GM19395 (cell line): ENCODE results near the gene GRK5.

Experiments used
- ATAC-seq: cut with Tn5 transposase; IDR thresholded peaks from one replicate; pipeline ENCODE4 v1.9.1; 2021; ENCODE audit warnings: mild to moderate bottlenecking, moderate library complexity; ENCODE audit not compliant: unreplicated experiment

Gene GRK5

DNA sequence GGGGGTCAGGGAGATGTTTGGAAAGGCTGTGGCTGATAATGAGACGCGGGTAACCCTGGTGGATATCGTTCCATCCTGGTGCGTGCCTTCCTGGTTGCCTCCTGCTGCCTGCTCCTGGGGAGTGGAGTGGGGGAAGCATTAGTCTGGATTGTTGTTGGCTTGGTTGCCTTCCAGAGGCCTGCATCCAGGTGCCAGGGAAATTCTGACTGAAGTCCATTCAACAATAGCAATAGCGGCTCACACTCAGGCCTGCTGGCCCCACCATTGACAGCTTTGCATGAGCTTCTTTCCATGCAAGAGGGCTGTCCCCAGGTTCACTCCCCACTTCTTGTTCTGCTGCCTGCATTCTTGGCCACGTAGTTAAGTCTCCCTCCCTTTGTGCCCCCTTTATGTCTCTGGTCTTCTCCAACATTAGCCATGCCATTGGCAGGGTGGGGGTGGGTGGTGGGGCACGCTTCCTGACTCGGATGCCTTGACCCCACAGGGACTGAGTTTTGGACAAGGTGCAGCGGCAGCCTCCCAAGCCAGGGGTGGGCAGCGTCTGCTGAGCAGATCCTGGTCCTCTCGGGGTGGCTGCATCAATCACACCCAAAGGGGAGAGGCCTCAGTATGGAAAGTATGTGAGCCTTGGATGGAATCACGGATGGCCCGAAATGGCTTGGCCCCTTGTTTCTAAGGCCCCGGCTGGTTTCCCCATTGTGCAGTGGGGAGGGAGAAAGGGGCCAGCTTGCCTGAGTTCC is 150.2 kb downstream of the GRK5 start:
- ATAC-seq = no peak

DNA sequence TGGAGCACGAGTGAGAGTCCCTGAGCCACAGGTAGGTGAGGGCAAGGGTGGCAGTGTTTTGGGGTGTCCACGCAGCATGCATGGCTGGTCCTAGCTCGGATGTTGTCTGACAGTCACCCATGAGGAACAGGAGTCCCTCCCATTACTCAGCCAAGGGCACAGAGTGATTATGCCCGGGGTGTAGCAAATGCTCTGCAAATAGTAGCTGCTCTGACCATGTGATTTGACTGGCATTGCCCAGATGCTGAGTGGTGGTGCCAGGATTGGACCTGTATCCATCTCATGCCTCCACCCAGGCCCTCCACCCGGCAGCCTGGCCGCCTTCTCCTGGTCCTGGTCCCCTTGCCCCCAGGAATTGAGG is 150.8 kb downstream of the GRK5 start:
- no peak for ATAC-seq

DNA sequence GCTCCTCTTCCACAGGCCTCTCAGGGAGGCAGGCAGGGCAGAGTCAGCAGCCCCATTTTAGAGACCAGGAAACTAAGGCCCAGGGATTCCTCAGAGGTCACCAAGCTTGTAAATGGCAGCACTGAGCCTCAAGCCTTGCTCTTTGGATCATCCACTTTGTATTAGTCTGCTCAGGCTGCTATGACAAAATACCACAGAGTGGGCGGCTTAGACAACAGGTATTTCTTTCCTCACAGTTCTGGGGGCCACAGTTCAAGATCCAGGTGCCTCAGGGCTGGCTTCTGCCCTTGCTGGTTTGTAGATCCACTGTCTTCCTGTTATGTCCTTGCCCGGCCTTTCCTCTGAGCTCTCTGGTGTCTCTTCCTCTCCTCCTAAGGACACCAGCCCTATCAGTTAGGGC is 151.2 kb downstream of the GRK5 start:
- ATAC-seq = no peak

DNA sequence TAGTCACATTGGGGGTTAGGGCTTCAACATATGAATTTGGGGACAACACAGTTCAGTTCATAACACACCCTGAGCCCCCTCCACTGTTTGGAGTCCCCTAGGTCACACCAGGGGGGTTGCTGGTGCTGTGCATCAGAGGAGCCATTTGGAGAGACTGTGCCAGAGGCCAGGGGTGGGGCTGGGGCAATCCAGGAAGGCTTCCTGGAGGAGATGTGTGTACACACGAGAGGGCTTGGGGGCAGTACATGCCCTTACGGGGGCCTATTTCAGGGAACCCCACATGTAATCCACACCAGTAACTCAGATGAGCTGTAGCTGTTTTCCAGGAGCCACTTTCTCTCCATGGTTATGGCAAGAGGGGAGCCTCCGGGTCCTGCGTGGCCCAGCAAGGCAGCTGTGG is 151.7 kb downstream of the GRK5 start:
- ATAC-seq = no peak

- no peak for ATAC-seq
These were observed 153.0 kb downstream of the GRK5 start for GRCh38 chr10:119360181-119360921.

DNA sequence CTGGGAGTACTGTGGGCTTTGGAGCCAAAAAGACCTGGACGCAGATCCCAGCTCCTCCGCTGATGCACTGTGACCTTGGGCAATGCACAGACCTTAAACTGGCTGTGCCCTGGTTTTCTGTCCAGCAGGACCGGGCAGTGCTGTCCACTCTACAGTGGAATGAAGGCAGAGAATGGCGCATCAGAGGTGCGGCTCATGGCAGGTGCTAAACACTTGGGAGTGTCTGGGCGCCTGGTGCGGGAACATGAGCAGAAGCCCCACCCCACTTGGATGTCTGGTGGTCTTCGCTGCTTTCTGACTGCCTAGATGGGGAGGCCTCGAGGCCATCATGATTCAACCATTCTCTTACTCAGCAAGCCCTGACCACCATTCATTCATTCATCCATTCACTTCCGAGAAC is 153.7 kb downstream of the GRK5 start:
- no peak for ATAC-seq

GRCh38 chr10:119362122-119362521 is 154.8 kb downstream of the GRK5 start:
- no peak for ATAC-seq

GRCh38 chr10:119364645-119365600 is 157.6 kb downstream of the GRK5 start:
- ATAC-seq = no peak

- ATAC-seq = no peak
These were observed 158.6 kb downstream of the GRK5 start for GRCh38 chr10:119365773-119366599.

DNA sequence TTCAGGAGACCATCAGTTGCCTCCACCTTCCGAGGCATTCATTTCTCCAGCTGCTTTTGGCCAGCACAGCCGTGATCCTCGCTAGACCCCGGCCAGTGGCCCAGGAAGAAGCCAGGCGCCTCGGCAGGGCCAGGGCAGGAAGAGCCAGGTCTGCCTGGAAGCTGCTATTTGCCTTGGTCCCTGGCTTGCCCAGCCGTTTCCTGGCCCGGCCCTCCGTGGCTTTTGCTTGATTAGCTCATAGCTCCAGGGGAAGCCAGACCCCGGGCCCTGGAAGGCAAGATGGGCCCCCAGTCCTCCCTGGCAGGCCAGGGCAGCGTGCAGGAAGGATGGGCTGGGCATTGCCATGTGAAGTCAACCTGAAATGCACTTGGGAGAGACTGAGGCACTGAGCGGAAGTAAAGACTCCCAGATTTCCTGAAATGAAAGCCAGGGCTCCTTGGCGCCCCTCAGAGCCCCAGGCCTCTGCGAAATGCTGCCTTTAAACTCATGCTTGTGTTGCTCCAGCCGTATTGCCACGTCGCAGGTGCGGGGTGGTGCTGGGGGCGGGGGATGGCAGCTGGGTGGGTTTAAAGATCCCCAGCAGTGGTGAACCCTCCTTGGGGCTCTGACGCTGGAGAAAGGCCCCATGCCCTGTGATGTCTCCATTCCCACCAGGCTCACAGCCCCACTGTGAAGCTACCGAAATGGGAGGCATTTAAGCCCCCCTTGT is 160.6 kb downstream of the GRK5 start:
- no peak for ATAC-seq

GRCh38 chr10:119368581-119368980 is 161.2 kb downstream of the GRK5 start:
- ATAC-seq = no peak

GRCh38 chr10:119368991-119369869 is 161.9 kb downstream of the GRK5 start:
- ATAC-seq = peak; percentile 84

GRCh38 chr10:119370111-119370741 is 162.9 kb downstream of the GRK5 start:
- ATAC-seq = no peak

- ATAC-seq = no peak
These were observed 163.8 kb downstream of the GRK5 start for GRCh38 chr10:119370972-119371703.

DNA sequence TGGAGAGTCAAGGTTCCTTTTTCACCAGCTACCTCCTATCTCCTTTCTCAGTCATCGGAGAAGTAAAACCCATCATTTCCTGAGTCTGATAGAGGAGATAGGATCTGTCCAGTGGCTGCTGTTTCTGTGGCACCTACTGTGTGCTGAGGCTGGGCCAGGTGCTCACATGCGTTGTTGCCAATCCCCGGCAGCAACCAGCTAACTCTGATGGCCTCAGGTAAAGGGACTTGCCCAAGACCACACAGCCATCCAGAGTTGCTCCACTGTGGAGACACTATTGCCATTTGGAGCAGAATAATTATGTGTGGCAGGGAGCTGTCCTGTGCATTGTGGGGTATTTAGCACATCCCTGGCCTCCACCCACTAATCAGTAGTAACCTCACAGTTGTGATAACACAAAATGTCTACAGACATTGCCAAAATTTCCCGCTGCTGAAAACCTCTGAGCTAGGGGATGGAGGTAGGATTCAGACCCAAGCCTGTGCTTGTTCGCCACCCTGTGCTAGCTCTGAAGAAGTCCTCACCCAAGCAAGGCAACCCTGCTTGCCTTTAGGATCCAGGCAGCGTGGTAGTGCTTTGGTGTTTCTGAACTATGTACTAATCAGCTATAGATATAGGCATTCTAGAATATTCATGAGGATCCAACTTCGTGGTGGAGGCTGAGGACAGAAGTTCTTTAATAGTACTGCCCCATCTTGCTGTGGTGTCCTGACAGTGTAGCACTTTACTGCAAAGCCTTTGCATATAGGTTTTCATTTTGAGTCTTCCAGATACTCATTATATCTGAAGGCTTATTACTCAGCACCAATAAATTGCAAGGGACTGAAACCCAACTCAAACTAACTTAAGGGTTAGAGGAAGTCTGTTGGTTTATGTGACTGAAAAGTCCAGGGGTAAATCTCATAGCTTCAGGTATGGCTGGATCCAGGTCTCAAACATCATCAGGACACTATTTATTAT is 164.6 kb downstream of the GRK5 start:
- ATAC-seq = peak; percentile 48

GRCh38 chr10:119373294-119374102 is 166.1 kb downstream of the GRK5 start:
- no peak for ATAC-seq
